Activated CD8-positive, alpha-beta T cell treated with anti-CD3 and anti-CD28 coated beads for 36 hours (primary cell): ENCODE measurements around the gene SPIN1. TPM values are rescaled to one million over a fixed set of nuclear protein-coding genes. Genes with fewer than 3 reads are reported as not detected.

Experiments
- ATAC-seq: fragments of 200-7000 bp; cut with Tn5 transposase; one replicate; pipeline ENCODE4 v1.10.0; 2021; ENCODE audit warnings: mild to moderate bottlenecking, moderate library complexity
- CTCF ChIA-PET: fragments of 350-600 bp; sonication (Branson Sonifier 250); formaldehyde crosslinking; loops from one replicate; lab custom pipeline; 2021; ENCODE audit warnings: antibody characterized with exemption; lab: Charles Lee
- POLR2A ChIA-PET: fragments of 350-600 bp; sonication (Branson Sonifier 250); formaldehyde crosslinking; loops from one replicate; lab custom pipeline; 2021; ENCODE audit warnings: antibody characterized with exemption; lab: Charles Lee
- DNase-seq: peaks from one replicate; pipeline ENCODE4 v3.0.0-alpha.2; 2020
- H3K27ac Mint-ChIP-seq: one replicate; pipeline ENCODE4 v1.8.0; 2021; ENCODE audit warnings: mild to moderate bottlenecking, mixed read lengths
- H3K27me3 Mint-ChIP-seq: one replicate; pipeline ENCODE4 v1.8.0; 2021; ENCODE audit warnings: mixed read lengths
- H3K36me3 Mint-ChIP-seq: one replicate; pipeline ENCODE4 v1.8.0; 2021; ENCODE audit warnings: low read depth, mixed read lengths
- H3K4me1 Mint-ChIP-seq: one replicate; pipeline ENCODE4 v1.8.0; 2021; ENCODE audit warnings: low read depth, mixed read lengths
- H3K4me3 Mint-ChIP-seq: one replicate; pipeline ENCODE4 v1.8.0; 2021; ENCODE audit warnings: mild to moderate bottlenecking, moderate library complexity, mixed read lengths
- H3K9me3 Mint-ChIP-seq: one replicate; pipeline ENCODE4 v1.8.0; 2021; ENCODE audit warnings: mixed read lengths
- CTCF ChIP-seq: fragments of 200-600 bp; IDR thresholded peaks from one replicate; pipeline ENCODE4 v1.8.0; 2022; ENCODE audit warnings: antibody characterized with exemption, mild to moderate bottlenecking
- intact Hi-C: fragments of 100-400 bp; cut with micrococcal nuclease; formaldehyde crosslinking; loops from one replicate; pipeline ENCODE4 v1.10.0; 2022
- total RNA-seq, 2 experiments: library from RNA; stranded (reverse); gene quantifications; one replicate each; pipeline ENCODE4 v1.2.3, GENCODE V29; 2021

Gene SPIN1
- total RNA-seq, 2 experiments from 2014 or later, result 31.2 to 32.0 TPM

GRCh38 chr9:88503845-88504764 lies 115.9 kb downstream of the SPIN1 start:
- H3K4me3 Mint-ChIP-seq, result no peak overlapping the region
- ATAC-seq, result no peak
- ChIA-PET CTCF (no interaction called here), POLR2A (no interaction called here)
- no peaks in the 10 kb centered on the region for H3K27me3 Mint-ChIP-seq
- H3K36me3 Mint-ChIP-seq, result no peaks in the 10 kb centered on the region
- TF ChIP-seq CTCF, result no peak
- H3K9me3 Mint-ChIP-seq, result no peaks in the 10 kb centered on the region
- no peak for DNase-seq
- no peak overlapping the region for H3K27ac Mint-ChIP-seq
- H3K4me1 Mint-ChIP-seq, result no peaks in the 10 kb centered on the region
- intact Hi-C loops, result no loop called here

GRCh38 chr9:88508326-88508725 lies 120.1 kb downstream of the SPIN1 start:
- Mint-ChIP-seq H3K9me3 (no peaks in the 10 kb centered on the region), H3K4me1 (no peaks in the 10 kb centered on the region), H3K27ac (no peak overlapping the region), H3K4me3 (no peak overlapping the region), H3K27me3 (peaks cover 2% of the 10 kb centered on the region), H3K36me3 (no peaks in the 10 kb centered on the region)
- intact Hi-C loops, result no loop called here
- ChIA-PET CTCF (no interaction called here), POLR2A (no interaction called here)
- ATAC-seq, result no peak
- TF ChIP-seq CTCF, result no peak
- DNase-seq, result no peak

DNA sequence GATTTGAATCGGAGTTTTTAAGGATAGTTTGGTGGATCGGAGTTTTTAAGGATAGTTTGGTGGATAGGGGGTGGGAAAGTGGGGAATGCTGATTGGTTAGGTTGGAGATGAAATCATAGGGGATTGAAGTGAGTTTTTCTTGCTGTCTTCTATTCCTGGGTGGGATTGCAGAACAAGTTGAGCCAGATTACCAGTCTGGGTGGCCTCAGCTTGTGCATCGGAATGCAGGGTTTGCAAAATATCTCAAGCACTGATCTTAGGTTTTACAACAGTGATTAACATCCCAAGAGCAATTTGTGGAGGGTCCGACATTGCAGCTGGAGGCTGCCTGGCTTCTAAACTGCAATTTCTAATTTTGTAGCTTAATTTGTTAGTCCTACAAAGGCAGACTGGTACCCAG lies 123.7 kb downstream of the SPIN1 start:
- CTCF ChIA-PET, result no interaction called here
- H3K36me3 Mint-ChIP-seq, result no peaks in the 10 kb centered on the region
- H3K4me1 Mint-ChIP-seq, result no peaks in the 10 kb centered on the region
- H3K4me3 Mint-ChIP-seq, result no peak overlapping the region
- H3K27ac Mint-ChIP-seq, result no peak overlapping the region
- TF ChIP-seq CTCF, result no peak
- DNase-seq, result no peak
- peaks cover 2% of the 10 kb centered on the region for H3K27me3 Mint-ChIP-seq
- POLR2A ChIA-PET, result no interaction called here
- no peak for ATAC-seq
- H3K9me3 Mint-ChIP-seq, result peaks cover 2% of the 10 kb centered on the region
- intact Hi-C loops, result no loop called here

- Mint-ChIP-seq H3K4me3 (no peak overlapping the region), H3K9me3 (peaks cover 2% of the 10 kb centered on the region), H3K27ac (no peak overlapping the region), H3K4me1 (no peaks in the 10 kb centered on the region), H3K27me3 (peaks cover 2% of the 10 kb centered on the region), H3K36me3 (no peaks in the 10 kb centered on the region)
- no peak for TF ChIP-seq CTCF
- ATAC-seq, result no peak
- CTCF ChIA-PET, result no interaction called here
- intact Hi-C loops, result no loop called here
- DNase-seq, result no peak
- POLR2A ChIA-PET, result no interaction called here
Observed at GRCh38 chr9:88514247-88514646, 126.0 kb downstream of the SPIN1 start.

GRCh38 chr9:88521308-88521707 lies 133.1 kb downstream of the SPIN1 start:
- CTCF ChIA-PET, result no interaction called here
- DNase-seq (no peak), ATAC-seq (no peak)
- Mint-ChIP-seq H3K27me3 (peaks cover 5% of the 10 kb centered on the region), H3K4me1 (no peaks in the 10 kb centered on the region), H3K4me3 (no peak overlapping the region), H3K36me3 (no peaks in the 10 kb centered on the region), H3K27ac (no peak overlapping the region), H3K9me3 (no peaks in the 10 kb centered on the region)
- intact Hi-C loops, result no loop called here
- no peak for TF ChIP-seq CTCF
- POLR2A ChIA-PET, result interaction anchor here (0.6 kb wide), 1 partner anchor 49 kb away, joined by 4 read pairs; no protein-coding TSS in a partner anchor
